Activated CD4-positive, alpha-beta T cell treated with anti-CD3 and anti-CD28 coated beads, Interleukin-2, Interleukin-6, amounts not matched to agents 100 ng/mL and 50 ng/mL, durations not matched to agents 16 hours and 8 hours (primary cell): Measurements from ENCODE around the gene ADCY9.
"Not testable (repeated sequence)": the region's sequence is repeated elsewhere in the genome, so short reads cannot be mapped to it uniquely, and the experiment has no call there.

Experiments
- DNase-seq: peaks from one replicate; pipeline ENCODE4 v3.0.0-alpha.2; 2020

ADCY9 gene

DNA sequence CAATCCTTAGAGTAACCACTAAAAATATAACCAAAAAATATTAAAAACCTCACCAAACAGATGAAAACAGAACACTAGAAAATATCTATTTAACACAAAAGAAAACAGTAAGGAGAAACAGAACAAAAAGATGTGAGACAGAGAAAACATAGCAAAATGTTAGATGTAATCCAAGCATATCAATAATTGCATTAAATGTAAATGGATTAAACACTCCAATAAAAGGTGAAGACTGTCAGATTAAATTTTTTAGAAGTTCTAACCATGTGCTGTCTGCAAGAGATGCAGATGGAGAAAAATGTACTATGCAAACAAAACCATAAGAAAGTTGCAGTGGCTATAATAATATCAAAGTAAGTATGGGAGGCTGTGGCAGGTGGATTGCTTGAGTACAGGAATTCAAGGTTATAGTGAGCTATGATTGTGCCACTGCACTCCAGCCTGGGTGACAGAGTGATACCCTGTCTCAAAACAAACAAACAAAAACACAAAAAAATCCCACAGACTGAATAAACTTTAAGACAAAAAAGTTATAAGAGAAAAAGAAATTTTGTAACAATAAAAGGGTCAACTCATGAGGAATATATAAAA lies 53.9 kb downstream of the ADCY9 start:
- no peak for DNase-seq

DNA sequence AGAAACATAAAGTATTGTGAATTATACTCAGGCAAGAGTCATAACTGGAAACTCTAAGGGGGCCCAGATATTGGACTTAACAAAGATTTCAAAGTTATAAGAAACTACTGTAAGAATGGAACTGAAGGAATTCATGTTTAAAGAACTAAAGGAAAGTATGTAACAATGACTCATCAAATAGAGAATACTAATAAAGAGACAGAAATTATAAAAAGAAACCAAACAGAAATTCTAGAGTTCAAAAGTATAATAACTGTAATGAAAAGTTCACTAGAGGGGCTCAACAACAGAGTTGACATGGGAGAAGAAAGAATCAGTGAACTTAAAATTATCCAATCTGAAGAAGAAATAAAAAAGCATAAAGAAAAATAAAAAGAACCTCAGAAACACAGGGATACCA lies 55.4 kb downstream of the ADCY9 start:
- DNase-seq: no peak

DNA sequence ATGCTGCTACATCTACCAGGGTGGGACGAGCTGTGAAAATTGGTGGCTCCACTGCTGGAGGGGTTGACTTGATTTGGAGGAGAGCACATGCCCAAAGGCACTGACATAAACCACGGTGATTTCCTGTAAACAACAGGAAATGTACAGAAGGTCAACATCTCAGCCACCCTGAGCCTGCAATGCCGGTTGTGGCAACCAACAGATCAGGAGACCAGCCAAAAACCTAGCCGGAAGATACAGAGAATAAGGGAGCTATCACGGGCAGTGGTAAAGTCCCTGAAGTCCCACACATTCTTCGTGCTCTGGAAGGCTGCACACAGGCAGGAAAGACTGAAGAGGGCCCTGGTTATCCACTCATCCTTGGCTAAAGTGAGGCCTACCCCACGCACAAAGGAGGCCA lies 56.2 kb downstream of the ADCY9 start:
- peak; percentile 8 for DNase-seq

DNA sequence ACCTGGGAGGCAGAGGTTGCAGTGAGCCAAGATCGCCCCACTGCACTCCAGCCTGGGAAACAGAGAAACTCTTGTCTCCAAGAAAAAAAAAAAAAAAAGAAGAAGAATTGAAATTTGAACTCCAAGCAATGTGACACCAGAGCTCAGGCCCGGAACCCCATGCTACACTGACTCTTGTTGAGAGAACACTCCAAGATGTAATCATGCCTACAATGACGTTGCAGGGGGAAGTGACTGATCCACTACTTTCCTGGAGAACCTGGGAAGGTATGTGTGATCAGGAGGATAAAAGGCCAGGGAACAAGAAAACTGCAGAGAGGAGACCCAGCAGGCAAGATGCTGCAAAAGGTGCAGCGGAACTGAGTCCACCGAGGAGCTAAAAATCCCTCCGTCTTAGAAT lies 57.9 kb downstream of the ADCY9 start:
- DNase-seq: no peak

DNA sequence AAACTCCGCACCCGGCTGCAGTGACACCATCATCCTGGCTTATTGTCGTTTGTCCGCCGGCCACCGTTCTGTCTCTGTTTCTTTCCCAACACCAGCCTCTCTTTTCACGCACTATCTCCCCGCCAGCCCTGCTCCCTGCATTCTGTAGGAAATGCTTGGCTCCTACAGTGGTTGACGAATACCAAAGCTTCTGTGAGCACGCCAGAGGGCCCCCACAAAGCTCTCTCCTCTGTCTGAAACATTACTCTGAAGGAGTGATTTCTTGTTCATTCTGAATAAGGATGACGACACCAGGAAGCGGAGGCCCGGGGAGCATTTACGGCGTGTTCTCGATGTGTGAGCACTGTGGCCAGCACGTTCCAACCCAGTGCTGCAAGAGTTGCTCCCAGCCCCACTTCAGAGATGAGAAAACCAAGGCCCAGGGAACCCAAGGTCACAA lies 58.8 kb downstream of the ADCY9 start:
- DNase-seq: no peak

DNA sequence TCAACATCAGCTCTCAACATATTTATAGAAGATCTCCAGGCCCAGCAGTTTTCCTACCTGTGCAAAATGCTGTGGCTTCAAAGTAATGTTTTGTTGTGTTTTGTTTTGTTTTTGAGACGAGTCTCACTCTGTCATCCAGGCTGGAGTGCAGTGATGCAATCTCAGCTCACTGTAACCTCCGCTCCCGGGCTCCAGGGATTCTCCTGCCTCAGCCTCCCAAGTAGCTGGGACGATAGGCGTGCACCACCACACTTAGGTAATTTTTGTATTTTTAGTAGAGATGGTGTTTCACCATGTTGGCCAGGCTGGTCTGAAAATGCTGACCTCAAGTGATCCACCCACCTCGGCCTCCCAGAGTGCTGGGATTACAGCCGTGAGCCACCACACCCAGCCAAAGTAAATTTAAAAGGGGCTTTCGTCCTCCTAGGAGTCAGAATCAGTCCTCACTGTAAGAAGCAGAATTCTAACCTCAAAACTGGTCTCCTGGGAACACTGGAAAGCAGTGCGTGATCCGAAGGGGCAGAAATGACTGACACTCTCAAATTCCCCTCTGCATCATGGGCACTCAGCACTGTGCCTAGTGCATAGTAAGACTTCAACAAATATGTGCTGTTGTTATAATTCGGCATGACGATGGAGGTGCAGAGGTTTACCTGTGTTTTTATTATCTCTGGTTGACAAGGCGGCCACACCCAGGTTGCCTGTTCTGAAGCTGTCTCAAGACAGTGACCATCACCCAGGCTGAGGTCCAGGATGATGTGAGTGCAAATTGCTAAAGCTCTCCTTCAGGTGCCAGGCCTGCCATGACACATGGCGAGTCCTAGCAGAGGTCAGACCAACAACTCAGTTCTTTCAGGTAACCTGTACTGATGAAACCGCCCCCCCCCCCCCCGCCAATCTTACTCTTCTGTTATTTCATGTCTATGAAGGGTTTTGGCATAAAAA lies 59.8 kb downstream of the ADCY9 start:
- DNase-seq: no peak

DNA sequence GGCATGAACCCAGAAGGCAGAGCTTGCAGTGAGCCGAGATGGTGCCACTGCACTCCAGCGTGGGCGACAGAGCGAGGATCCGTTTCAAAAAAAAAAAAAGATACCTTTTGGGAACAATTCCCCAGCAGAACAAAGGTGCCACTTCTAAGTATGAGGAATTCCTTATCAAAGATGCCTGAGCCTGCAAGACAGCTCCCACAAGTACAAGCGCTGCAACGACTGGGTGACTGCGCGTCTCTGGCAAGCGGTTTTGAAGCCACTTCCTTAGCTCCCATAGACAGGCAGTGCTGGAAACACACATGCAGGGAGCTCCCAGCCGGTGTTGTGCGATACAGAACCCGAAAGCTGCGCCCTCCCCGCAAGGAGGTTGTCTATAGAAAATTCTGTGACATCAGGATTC lies 60.5 kb downstream of the ADCY9 start:
- no peak for DNase-seq

DNA sequence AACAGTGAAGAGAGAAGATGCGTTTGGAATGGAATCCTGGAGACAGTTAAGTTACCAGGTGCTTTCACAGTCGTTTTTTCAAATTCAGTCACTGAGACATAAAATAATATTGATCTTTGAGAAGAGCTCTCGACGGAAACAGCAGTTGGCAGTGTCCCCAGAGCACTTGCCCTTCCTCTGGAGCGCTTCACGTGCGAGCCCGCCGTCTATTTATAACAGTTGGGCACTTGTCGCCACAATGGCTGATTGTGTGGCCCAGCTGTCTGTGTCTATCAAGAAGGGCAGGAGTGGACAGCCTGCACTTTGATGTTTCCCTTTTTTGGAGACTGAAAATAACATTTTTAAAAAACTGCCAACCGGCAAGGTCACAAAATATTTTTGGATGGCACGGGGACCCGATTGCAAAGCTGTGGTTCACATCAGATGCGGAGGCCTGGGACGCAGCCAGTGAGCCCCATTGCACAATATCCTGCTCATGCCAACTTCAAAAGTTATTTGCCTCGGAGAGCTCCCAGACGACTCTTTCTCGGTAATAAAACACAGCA lies 62.9 kb downstream of the ADCY9 start:
- DNase-seq: no peak

DNA sequence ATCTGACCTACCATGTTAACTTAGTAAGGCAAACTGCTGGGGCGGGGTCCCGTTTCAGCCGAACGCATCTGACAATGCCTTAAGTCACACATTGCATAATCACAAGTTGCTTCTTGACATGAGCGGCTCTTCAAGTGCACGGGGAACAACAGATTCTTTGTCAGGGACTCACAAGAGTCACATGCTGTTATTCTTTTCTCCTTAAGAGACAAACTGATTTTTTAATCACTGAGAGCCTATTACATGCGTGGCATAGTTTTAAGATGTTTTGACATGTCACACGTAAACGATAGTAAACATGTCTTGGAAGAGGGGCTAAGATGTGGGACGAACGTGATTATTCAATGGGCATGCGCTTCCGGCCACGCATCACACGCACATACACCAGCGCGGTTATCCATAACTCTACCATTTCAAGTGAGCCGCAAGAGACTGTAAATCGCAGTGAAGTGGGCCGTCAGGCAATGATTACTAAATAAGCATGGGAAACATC lies 63.4 kb downstream of the ADCY9 start:
- DNase-seq: no peak

DNA sequence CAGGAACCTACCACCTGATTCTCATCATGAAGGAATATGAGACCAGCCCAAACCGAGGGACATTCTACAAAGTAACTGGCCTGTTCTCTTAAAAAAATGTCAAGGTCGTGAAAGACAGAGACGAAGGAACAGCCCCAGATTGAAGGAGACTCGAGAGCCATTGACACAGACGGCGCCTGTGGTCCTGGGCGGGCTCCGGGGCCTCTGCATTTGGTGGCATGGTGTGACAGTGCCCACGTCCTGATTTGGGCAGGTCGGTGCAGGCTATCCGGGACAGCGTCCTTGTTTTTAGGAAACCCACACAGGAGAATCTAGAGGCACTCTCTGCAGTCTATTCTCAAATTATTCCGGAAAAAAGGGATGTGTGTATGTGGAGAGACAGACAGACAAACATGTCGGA lies 64.1 kb downstream of the ADCY9 start:
- no peak for DNase-seq

DNA sequence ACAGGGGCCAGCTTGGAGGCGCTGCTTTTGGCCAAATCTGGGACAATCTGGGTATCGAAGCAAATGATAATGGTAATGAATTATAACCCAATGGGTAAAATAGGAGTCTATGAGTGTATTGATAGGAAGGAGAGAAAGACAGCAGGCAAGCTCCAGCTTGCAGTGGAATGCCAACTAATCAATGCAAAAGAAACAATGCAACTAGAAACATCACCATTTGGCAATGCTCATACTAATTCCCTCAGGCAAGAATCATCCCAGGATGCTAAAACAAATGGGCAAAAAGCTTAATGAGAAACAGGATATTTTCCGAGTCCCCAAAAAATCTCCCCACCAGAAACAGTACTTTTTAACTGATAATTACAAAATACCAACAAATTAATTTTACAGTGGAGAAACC lies 64.7 kb downstream of the ADCY9 start:
- DNase-seq: no peak

DNA sequence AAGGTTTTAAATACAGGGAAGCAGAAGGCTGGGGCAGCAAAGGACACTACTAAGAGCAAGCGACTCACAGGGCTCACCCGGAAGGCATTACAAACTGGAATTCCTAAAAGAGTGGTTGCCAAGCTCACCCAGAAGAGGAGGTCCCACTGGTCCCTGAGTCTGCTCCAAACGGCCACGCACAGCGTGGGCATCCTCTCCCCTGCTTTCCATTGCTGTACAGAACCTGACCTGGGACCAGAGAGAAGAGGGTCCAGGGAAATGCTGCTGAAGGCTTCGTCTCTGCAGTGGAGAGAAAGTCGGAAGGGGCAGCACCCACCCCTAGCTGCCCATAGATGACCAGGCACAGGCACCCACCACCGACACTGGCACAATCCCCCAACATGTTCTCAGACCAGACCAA lies 67.2 kb downstream of the ADCY9 start:
- DNase-seq: no peak

DNA sequence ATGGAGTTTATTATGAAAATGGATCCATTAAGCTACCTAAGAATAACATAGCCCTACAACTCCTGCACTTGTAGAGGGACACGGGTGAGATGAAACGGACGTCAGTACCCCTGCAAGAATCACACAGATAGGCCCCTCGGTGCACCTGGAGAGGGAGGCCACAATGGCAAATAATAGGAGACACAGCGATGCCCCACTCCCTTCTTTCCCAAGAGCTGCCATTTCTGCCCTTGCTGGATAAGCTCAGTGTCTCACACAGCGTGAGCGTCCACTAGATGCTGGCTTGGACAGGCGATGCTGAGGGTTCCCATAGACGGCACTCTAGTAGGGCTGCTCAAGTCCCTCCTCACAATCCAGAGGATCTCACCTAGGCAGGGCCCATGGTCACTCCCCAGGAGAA lies 67.8 kb downstream of the ADCY9 start:
- DNase-seq: no peak

DNA sequence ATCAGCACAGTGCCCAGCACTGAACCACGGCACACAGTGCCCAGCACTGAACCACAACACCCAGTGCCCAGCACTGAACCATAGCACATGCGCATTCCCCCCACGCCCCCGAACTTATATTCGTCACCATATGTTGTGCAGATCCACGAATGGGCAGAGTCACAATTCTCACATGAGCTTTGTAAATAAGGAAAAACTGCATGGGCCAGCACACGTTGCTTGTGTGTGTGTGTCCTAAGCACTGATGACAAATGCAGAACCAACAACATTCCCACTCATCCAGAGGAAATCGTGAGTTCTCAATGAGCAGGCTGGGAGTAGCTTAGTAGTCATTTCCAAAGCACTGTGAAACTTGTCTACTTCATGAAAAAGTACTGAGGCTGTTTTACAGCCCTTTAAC lies 70.0 kb downstream of the ADCY9 start:
- no peak for DNase-seq

DNA sequence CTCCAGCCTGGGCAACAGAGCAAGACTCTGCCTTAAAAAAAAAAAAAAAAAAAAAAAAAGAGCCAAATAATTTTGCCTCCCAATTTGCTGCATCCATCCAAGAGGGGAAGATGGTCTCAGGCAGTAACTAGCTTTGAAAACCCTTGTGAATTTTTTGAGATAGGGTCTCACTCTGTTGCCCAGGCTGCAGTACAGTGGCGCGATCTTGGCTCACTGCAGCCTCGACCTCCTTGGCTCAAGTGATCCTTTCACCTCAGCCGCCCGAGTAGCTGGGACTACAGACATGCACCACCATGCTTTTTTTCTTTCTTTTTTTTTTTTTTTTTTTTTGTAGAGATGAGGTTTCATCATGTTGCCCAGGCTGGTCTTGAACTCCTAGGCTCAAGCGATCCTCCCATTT lies 70.7 kb downstream of the ADCY9 start:
- DNase-seq: not testable (repeated sequence)

DNA sequence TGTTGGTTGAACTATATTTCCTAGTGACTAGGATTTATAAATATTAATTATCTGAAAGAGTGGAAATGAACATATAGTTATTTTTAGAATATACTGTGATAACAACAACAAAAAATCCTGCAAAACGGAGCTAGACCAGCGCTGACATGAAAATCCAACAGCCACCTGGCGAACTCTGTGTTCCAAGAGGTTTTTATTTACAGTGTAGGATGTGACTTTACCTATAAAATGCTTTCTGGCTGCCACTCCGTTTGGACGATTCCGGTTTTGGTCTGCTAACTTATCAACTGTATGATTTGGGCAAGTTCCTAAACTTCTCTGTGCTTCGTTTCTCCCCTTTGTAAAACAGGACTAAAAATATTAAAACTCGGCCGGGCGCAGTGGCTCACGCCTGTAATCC lies 73.7 kb downstream of the ADCY9 start:
- no peak for DNase-seq

DNA sequence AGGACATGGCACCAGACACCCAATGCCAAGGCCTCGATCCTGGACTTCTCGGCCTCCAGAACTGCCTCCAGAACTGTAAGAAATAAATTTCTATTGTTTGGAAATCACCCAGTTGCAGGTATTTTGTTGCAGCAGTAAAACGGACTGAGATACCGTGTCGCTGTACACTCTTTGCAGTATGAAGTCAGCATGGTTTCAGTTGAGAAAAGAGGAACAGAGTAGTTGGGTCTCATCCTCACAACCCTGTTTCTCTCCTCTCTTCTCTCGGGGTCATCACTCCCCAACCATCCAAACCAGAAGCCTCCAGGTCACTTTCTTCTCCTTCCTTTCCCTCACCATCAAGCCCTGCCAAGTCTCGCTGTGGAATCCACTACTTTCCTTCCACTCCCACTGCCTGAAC lies 77.8 kb downstream of the ADCY9 start:
- DNase-seq: no peak

DNA sequence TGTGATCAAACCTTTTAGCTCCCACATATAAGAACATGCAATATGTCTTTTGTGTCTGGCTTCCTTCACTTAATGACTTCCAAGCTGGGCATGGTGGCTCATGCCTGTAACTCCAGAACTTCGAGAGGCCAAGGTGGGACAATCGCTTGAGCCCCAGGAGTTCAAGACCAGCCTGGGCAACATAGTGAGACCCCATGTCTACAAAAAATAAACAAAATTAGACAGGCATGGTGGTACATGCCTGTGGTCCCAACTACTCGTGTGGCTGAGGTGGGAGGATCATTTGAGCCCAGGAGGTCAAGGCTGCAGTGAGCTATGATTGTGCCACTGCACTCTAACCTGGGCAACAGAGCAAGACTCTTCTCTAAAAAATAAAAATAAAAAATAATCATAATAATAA lies 79.3 kb downstream of the ADCY9 start:
- not testable (repeated sequence) for DNase-seq

DNA sequence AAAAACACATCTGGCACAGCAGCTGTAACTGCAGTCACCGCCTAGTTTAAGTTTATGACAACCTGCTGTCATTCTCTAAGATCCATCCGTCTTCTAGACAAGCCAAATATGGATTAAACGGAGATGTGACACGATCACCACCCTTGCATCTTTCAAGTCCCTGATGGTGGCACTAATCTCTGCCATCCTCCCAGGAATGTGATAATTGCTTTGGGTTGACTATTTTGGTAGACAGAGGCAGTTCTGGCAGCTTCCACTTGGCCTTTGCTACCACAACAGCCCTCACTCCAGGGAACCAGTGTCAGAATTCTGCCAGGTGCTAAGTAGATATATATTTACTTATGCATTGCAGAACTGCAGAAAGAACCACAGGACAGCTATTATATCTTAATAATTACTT lies 81.3 kb downstream of the ADCY9 start:
- no peak for DNase-seq

DNA sequence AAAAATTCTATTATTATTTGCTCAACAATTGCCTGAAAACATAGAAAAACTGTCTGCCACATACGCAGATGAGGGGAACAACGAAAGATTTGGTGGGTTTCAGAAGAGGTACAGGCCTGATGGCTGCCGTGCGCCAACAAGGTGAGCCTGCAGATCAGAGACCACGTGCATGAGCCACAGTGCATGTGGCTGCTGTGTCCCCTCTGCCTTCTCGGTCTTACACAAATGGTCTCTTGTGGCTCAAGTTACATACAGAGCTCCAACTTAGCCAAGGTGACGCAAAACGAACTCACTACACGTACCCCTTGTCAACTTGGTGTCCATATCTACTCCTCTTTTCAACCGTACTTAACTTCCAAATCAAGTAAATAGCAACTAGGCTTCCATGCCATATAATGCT lies 82.3 kb downstream of the ADCY9 start:
- DNase-seq: no peak

DNA sequence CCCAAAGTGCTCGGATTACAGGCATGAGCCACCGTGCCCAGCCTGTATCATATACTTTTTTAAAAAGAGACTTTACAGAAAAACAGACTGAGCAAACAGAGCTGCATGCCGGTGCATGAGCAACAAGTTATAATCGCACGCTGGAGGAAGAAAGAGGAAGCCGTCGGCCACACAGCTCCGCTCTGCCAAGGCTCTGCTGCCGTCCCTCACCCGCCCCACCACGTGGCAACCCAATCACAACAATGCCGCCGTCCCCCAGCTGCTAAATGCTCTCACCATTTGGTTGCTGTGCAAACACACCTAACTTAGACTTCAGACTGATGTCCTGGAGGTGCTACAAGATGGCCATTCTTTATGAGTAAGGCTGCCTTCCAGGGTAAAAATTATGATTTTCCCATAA lies 83.5 kb downstream of the ADCY9 start:
- DNase-seq: peak; percentile 4

DNA sequence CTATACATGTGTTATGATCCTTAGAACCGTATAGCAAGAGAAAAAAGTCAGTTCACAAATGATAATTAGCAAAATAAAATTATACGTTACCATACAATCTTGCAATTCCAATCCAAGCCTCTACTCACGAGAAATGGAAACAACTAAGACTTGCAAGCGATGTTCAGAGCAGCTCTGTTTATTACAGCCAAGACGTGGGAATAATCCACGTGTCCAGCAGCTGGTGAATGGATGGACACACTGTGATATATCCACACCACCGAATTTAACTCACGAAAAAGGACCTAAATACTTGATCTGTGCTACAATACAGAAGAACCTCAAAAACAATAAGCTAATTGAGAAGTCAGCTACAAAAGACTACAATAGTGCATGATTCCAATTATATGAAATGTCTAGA lies 88.1 kb downstream of the ADCY9 start:
- DNase-seq: no peak

DNA sequence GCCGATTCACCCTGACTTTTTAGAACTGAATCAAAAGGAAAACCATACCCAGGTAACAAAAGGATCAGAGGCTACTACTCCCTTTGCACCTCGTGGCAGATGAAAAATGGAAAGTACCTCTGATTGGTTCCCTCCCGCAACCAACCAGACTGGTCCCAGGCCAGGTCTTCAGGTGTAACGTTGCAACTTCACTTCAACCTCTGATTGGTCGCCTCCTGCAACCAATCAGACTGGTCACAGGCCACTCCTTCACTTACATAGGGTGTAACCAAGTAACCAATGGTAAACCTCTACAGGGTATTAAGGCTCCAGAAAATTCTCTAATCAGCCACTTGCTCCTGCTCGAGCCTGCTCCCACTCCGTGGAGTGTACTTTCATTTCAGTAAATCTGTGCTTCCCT lies 89.4 kb downstream of the ADCY9 start:
- DNase-seq: no peak

DNA sequence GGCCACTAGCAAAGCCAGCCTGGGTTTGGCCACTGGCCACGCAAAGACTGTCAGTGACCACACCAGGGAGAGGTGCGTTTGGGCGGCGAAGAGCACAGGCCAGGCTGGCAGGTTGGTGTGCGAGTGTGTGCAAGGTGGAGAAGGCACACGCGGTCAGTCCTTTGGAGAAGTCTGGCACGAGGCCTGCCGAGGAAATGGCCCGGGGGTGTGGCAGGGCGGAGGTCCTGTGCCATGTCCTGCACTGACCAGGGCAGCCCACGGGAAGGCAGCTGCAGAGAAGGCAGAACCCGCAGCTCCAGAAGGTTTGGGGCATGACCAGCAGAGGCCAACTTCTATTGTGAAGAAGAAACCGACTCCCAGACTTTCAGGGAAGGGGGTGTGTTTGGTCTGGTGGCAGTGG lies 90.8 kb downstream of the ADCY9 start:
- DNase-seq: no peak
